K562 (cell line): ENCODE data around the gene IDH3G.

Experiments
- JUN ChIP-seq, 2 experiments: sonication (generic) in 1 of 2; formaldehyde crosslinking in 1 of 2; IDR thresholded peaks; 2 replicates each; pipeline versions ENCODE4 v1.6.1 to v1.8.0; 2012 to 2022; ENCODE audit warnings: borderline replicate concordance in 2 of 2, mild to moderate bottlenecking in 2 of 2, improper control_type of control experiment in 1 of 2, low read depth in 1 of 2, low read length in 1 of 2, missing genetic modification reagents in 1 of 2
- TF ChIP-seq, protein P1 (sequence below), 3 experiments: IDR thresholded peaks in 2 of 3; conservative IDR thresholded peaks in 1 of 3; 2 replicates each; pipeline ENCODE4 v1.5.1; 2011 to 2012; ENCODE audit warnings: low read length in 3 of 3, mild to moderate bottlenecking in 3 of 3, control low read depth in 2 of 3, improper control_type of control experiment in 1 of 3, inconsistent platforms in 1 of 3, low read depth in 1 of 3, mixed read lengths in 1 of 3, moderate library complexity in 1 of 3; ENCODE audit not compliant: insufficient read depth in 2 of 3

DNA sequence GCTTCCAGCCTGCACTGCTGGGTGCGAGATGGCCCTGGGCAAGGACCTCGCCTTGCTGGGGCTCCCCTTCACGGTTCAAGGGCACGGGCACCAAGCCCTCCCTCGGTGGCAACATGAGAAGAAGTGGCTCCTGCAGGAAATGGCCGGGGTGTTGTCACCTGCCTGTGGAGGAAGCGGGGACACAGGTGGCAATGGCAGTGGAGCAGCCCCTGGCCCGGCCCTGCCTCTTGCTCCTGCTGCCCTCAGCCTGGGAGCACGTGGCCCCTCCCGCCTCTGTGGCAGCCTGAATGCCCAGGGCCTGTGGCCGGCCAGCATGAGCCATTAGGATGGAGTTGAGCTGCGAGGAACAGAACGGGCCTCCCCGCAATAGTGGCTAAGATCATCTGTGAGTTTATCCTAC lies 52.7 kb downstream of the IDH3G start:
- TF ChIP-seq, protein P1, sequence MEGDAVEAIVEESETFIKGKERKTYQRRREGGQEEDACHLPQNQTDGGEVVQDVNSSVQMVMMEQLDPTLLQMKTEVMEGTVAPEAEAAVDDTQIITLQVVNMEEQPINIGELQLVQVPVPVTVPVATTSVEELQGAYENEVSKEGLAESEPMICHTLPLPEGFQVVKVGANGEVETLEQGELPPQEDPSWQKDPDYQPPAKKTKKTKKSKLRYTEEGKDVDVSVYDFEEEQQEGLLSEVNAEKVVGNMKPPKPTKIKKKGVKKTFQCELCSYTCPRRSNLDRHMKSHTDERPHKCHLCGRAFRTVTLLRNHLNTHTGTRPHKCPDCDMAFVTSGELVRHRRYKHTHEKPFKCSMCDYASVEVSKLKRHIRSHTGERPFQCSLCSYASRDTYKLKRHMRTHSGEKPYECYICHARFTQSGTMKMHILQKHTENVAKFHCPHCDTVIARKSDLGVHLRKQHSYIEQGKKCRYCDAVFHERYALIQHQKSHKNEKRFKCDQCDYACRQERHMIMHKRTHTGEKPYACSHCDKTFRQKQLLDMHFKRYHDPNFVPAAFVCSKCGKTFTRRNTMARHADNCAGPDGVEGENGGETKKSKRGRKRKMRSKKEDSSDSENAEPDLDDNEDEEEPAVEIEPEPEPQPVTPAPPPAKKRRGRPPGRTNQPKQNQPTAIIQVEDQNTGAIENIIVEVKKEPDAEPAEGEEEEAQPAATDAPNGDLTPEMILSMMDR (IDR thresholded peaks at IDR 0.05 in 2 of 3, conservative IDR thresholded peaks at IDR 0.05 in 1 of 3; ENCODE audit: insufficient read depth in 2 of 3, low read depth in 1 of 3, low read length in 3 of 3): no peak
- TF ChIP-seq JUN (IDR thresholded peaks at IDR 0.05; ENCODE audit: borderline replicate concordance, low read depth, low read length) (no peak), JUN (CRISPR knock-in tag; IDR thresholded peaks at IDR 0.05; ENCODE audit: borderline replicate concordance) (no peak)
